HG03159 (cell line): ENCODE measurements around the gene ASCC2.
"Not testable (repeated sequence)": the region's sequence is repeated elsewhere in the genome, so short reads cannot be mapped to it uniquely, and the experiment has no call there.

Experiments used
- ATAC-seq: cut with Tn5 transposase; IDR thresholded peaks from one replicate; pipeline ENCODE4 v1.9.1; 2021; ENCODE audit warnings: mild to moderate bottlenecking, moderate library complexity; ENCODE audit not compliant: unreplicated experiment

ASCC2 gene

DNA sequence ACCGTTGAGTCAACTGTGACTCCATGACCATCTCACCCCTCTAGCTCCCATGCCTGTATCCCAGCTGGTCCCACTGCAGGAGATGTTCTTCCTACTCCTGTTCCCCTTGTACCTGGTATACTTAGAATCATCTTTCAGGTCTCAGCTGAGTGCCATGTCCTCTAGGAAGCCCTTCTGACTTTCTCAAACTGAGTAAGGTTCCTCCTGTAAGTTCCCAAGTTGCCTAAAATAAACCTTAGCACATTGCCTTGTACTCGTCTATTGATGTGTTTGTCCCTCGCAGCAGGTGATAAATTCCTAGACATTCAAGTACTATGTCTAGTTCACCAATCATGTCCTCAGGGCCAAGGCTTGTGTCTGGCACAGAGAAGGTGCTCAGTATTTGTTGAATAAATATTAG, 18.4 kb upstream of the ASCC2 start:
- ATAC-seq = no peak

DNA sequence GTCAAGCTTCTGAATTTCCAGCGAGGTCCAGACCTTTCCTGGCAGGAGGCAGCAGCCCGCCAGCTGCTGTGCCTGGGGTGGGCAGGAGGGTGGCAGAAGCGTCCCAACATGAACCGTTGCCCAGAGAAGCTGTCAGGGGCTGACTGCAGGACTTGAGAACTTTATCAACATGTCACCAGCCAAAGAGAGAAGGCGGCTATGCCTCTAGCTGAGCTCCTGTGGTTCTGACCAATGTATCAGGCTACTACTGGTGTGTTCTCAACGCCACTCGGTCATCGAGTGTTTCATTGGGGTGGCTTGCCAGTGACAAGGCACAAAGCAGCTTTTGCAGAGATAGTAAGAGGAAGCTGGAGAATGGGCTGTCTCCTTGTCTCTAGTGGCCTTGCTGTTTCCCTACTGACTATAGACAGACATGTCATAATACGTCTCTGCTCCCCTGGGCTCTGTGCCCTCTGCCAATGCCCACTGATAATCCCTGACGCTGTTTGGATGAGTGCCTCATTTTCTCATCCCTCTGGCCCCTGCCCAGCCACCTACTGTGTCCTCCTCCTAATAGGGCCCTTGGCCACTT, 17.6 kb upstream of the ASCC2 start:
- no peak for ATAC-seq

DNA sequence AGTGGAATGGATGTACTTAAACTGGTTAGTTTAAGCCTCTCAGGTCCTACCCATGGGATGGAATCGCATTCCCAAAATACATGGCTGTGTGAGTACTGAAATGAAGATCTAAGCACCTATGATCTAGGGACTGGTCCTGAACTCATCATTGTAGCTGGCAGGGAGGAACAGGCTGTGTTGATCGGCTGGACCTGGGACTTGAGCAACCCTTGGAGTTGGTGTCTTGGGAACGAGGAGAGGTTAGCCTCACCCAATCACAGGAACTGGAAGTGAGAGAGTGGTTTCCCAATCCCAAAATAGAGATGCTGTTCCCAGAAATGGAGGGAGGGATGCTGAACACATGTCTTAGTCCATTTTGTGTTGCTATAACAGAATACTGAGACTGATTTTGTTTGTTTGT, 16.4 kb upstream of the ASCC2 start:
- no peak for ATAC-seq

DNA sequence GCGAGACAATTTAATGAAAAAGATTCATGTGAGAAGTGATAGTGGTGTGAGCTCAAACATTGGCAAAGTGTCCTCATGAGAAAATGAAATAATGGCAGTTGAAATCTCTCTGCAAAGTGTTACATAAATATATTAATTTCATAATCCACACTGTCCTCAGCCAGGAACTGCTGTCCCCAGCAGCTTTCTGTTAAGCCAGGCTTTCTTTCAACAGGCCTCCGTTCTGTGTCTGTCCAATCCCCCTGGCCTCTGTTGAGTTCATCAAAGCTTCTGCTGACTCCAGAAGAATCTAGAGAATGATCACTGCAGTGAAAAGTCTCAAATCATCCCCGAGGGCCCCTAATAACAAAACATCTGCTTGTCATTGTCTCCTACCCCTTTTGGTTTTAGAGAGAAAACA, 10.0 kb upstream of the ASCC2 start:
- ATAC-seq = no peak

DNA sequence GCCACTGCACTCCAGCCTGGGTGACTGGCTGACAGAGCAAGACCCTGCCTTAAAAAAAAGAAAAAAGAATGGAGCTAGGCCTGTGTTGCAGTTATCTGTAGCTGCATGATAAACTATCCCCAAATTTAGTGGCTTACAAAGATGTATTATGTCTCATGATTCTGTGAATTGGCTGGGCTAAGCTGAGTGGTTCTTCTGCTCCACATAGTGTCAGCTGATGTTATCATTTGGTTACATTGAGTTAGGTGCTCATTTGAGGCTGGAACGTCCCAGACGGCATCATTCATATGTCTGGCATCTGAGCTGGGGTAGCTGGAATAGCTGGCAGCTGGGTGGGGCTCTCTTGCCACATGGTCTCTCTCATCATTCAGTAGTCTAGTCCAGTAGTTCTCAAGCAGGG, 8.2 kb upstream of the ASCC2 start:
- no peak for ATAC-seq

DNA sequence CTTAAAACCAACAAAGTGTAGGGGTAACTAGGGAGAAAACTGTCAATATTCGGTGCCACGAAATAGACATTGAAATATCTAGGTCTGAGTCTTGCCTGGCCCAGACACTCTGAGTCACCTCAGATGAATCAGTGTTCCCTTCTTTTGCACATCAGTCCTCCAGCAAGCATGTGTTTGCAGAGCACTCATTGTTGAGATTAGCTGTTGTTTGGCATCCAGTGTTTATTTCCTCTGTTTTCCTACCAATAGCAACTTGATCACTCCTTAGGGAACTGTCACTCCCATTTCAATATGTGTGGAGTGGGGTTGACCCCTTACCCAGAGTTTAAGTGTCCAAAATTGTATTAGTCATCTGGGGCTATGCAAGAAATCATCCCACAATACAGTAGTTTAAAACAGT, 4.7 kb upstream of the ASCC2 start:
- no peak for ATAC-seq

DNA sequence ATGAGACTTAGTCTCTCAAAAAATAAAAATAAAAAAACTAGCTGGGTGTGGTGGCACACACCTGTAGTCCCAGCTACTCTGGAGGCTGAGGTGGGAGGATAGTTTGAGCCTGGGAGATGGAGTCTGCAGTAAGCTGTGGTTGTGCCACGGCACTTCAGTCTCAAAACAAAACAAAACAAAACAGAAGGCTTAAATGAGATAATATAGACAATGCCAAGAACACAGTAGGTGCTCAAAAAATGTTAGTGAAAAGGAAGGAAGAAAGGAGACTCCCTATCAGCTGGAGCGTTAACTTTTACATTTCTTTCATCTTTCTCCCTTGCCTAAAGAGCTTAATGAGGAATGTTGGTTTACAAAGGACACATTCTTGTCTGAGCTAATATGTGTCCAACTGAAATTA, 4.1 kb upstream of the ASCC2 start:
- no peak for ATAC-seq

DNA sequence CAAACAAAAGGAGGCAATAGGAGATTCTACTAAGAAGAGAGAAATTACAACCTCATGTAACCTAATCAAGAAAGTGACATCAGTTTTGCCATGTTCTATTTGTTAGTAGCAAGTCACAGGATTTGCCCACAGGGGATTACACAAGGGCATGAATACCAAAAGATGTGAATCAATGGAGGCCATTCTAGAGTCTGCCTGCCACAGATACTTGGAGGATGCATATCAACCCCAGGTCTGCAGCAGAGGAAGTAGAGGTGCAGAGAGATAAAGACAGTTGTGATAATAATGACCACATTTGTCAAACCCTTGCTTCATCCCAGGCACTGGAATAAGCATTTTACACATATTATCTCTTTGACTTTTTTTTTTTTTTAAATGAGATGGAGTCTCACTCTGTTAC, 2.4 kb upstream of the ASCC2 start:
- no peak for ATAC-seq

DNA sequence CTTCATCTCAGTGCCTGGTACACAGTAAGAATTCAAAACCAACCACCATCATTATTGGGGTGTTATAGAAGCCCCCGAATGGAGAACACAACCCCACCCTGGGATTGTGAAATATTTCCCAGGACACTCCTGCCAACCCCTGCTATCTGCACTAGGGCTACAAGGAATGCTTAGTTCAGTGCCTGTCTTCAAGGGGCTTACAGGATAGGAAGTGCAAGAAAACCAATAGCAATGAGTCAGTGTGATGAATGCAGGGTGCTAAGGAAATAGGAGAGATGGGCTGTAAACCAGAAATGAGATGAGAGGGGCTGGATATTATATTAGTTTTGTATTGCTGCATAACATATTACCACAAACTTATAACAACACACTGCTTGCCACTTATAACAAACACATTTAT, 965 bp upstream of the ASCC2 start:
- no peak for ATAC-seq

DNA sequence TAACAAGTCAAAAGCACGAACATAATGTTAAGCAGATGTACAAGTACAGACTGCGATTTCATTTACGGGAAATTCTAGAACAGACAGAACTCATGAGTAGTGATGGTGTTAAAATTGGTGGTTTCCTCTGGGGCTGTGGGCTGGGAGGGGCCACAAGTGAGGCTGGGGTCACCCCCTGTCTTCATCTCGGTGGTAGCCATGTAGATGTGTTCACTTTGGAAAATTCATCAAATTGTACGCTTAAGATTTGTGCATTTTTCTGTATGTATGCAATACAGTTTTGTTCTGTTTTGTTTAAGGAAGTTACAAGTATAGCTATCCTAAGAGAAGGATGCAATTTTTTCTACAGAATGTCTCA, 504 bp upstream of the ASCC2 start:
- ATAC-seq = no peak

DNA sequence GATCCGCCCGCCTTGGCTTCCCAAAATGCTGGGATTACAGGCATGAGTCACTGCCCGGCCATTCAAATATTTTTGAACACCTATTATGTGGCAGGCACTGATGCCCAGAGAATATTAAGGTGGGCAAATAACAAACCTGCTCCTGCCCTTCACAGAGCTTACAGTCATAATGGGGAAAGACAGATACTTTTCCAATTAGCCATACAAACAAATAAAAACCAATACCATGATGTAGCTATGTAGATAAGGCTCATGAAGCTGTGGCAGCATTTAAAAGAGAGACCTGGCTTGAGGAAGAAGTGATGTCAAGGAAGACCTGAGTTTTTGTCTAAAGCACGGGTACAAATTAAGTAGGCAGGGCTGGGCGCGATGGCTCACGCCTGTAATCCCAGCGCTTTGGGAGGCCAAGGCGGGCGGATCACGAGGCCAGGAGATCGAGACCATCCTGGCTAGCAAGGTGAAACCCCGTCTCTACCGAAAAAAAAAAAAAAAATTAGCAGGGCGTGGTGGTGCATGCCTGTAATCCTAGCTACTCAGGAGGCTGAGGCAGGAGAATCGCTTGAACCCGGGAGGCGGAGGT, 1.2 kb downstream of the ASCC2 start:
- ATAC-seq = not testable (repeated sequence)

DNA sequence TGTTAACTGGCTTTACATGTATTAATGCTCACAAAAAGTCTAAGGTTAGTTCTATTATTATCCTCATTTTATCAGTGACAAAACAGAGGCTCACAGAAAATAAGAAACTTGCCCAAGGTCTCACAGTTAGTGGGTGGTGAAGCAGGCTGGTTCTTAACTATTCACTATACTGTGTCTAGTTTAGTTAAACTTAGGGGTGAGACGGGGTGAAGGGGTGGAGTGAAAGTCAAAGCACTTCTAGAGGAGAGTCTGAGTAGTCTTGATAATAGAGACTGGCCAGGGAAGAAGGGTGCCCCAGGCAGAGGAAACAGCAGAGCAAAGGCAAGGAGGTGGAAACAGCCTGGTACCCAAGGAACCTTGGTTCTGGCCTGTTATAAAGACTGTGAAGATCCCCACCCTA, 4.0 kb downstream of the ASCC2 start:
- no peak for ATAC-seq

DNA sequence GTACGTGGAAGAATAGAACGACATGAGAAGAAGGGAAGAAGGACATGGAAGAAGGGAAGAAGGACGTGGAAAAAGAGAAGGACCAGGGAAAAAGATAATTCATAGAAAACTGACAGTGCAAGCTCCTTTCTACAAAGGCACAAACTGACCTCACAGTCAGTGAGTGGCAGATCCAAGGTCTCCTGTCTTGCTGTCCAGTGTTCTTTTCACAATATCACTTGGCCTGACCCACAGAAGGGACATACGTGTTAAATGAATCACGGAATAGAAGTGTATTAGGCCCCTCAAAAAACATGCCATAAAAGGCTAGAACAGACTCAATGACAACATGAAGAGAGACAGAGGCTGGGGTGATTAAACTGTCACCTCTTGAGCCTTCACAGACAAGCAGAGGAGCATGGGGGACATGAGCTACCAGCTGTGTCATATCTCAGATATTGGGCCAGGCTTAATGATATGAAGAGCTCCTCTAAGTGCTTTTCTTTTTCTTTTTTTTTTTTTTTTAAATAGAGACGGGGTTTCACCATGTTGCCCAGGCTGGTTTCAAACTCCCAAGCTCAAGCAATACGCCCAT, 4.6 kb downstream of the ASCC2 start:
- no peak for ATAC-seq

DNA sequence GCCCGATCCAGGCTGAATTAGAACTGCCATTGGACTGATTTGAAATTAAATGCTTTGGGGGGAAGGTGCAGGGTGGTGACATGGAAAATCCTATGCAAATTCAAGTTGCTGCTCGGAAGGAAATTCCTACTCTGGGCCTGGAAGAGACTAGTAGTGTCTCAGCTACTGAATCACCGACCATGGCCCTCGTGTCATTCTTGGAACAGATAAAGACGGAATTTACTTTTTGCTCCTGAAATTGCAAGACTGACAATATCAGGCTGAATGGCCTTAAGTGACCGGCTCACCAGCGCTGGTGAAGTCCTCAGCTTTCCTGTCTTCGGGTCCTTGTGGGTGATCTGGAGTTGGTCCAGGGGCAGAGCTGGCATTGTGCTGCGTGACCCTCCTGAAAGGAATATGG, 6.1 kb downstream of the ASCC2 start:
- no peak for ATAC-seq

DNA sequence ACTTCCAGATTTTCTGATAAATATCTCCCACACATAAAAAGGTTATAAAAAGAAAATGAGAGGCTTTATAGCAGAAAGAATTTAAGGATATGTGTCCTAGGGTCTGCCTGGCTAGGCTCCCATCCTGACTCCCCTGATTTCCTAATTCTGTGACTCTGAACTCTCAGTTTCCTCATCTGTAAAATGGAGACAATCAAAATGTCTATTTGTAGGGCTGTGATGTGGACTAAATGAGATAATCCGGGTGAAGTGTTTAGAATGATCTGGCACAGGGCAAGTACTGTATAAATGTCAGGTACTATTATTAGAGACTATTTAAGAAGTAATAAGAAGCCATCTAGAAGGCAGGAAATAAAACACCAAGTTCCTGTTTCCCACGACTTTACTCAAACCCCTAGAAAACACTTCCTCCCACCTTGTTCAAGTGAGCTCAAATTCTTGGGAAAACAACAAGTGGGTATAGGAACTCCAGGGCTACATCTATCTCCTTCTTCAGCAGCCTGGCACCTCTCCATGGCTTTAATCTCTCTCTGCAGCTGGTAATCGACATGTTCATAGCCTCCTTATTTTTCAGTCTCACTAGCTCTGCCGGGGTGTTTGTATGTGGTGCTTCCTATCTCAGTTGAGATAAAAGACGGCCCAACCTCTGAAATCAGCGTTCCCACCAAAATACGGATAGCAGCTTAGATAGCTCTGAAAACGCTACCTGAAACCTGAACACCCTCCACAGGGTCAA, 6.7 kb downstream of the ASCC2 start:
- ATAC-seq = no peak

DNA sequence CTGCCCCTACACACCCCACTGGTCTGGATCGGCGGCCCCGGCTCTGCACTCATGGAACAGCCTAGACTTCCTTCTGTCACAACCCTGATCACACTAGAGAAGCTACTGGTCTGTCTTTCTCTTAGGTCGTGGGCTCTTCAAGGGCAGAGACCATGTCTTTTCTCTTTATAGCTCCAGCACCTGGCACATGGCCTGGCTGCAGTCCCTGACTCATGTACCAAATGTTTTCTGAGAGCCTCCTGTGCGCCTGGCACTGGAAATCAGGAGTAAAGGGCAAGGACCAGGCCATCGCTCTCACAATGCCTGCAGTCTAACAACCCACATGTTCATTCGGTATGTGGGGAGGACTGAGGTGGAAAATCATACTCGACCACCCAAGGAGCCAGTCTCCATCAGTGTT, 7.5 kb downstream of the ASCC2 start:
- ATAC-seq = no peak

DNA sequence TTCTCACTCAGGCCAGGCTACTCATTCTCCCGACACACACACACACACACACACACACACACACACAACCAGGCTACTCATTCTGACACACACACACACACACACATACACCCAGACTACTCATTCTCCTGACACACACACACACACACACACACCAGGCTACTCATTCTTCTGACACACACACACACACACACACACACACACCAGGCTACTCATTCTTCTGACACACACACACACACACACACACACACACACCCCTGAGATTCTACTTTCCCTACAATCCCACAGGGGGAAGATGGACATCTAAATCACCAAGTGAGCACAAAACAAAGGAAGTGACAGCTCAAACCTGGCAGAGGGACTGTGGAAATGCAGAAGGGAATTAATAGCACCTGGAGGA, 10.3 kb downstream of the ASCC2 start:
- not testable (repeated sequence) for ATAC-seq

DNA sequence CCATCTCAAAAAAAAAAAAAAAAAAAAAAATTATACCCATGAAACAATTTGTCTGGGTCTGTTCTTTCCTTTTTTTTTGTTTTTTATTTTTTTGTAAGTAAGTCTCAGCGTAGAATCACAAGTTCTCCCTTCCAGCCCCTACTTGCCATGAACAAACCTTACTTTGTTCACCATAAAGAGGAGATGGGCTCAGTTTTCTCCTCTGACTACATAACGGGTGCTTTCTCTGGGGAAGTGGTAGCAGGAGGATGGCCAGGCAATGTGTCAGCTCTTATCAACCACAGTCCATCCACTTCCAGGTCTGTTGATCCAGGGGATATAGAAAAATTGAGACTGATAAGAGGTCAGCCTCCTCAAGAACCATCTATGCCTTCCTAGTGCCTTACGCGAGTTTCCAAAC, 11.0 kb downstream of the ASCC2 start:
- ATAC-seq = no peak

DNA sequence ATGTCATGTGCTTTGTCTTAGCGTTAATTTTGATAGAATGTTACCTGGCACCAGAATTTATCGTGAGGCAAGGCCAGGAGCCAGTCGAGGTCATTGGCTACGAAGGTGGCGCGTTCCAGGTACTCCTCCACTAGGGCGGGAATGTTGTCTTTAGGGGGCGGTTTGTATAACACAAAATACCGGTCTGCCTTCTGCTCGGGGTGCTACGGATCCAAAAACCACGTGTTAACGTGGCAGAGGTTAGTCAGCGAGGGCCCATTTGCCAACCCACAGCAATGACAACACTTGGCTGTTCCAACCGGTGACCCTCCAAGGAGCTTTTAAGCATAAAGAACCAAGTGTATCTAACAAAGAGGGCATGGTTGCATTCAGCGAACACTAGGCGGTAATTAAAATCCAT, 12.5 kb downstream of the ASCC2 start:
- no peak for ATAC-seq

DNA sequence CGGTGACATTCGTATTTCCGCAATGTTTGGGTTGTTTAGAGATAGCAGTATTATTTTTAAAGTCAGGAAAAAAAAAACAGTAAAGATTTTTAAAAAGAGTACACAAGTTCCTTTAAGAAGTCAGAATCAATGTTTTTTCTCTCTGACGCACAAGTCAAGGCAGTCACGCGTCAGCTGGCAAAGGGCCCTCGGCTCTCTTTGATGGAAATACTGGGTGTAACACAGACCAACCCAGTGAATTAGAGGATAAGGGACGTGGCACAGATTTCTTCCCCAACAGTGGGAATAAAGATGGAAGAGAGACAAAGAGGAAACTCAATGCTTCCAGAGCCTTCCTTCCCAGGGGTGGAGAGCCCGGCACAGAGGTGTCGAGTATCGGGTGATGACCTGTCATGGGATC, 13.4 kb downstream of the ASCC2 start:
- ATAC-seq = no peak

DNA sequence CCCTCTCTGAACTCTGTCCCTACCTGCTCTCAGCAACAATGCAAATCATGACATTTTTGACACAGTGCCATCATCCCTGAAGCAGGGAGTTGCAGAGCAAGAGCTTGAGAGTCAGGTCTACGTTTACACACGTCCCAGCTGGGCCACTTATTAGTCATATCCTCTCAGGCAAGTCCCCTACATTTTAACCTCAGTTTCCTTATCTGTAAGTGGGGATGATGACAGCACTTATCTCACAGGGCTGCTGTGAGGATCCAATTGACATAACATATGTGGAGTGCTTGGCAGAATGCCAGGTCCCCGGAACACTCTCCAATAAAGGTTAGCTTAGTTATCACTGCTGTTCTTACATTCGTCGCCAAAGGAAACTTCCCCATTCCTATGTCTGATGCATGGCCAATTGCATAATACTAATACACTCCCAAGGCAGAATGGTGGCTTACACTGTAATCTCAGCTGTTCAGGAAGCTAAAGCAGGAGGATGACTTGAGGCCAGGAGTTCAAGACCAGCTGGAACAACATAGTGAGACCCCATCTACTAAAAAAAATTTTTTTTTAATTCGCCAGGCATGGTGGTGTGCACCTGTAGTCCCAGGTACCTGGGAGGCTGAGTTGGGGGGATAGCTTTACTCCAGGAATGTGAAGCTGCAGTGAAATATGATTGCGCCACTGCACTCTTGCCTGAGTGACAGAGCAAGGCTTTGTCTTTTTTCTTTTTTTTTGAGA, 16.6 kb downstream of the ASCC2 start:
- no peak for ATAC-seq

DNA sequence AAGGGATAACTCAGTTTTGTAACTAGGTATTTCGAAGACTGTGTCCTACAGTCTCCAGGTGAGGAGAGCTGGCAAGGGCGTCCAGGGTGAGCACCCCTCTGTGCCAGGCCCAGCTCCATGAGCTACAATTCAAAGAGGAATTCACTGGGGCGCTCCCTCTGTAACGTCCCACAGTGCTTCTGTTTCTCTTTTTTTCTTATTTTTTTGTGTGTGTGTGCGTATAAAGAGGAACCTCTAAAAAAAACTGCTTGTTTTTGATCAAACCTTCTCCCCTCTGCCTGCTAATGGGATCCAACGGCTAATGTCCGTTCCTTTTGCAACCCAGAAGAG, 17.1 kb downstream of the ASCC2 start:
- ATAC-seq = no peak
